GM23338 (cell line): ENCODE results near the gene CRY1. TPM values are rescaled to one million over a fixed set of nuclear protein-coding genes. Genes with fewer than 3 reads are reported as not detected.

ENCODE experiments used
- ATAC-seq: fragments of 200-7000 bp; cut with Tn5 transposase; 3 replicates; pipeline ENCODE4 v1.9.1; 2020
- DNase-seq: peaks from one replicate; pipeline ENCODE4 v3.0.0-alpha.2; 2015; ENCODE audit warnings: low spot score
- H2AFZ ChIP-seq: fragments of 200-600 bp; sonication (generic); 2 replicates; pipeline ENCODE4 v1.8.0; 2016; ENCODE audit warnings: antibody characterized with exemption, mild to moderate bottlenecking, moderate library complexity
- H3F3A ChIP-seq: fragments of 200-600 bp; sonication (generic); replicated peaks from 2 replicates; pipeline ENCODE4 v1.8.0; 2017; ENCODE audit warnings: antibody characterized with exemption, mixed run types, low read depth
- H3K27ac ChIP-seq: fragments of 200-600 bp; sonication (generic); 2 replicates; pipeline ENCODE4 v1.6.1; 2016; ENCODE audit warnings: low read depth
- H3K27me3 ChIP-seq: fragments of 200-600 bp; sonication (generic); 2 replicates; pipeline ENCODE4 v1.8.0; 2016; ENCODE audit warnings: mild to moderate bottlenecking, mixed run types, moderate library complexity; ENCODE audit not compliant: insufficient read depth
- H3K36me3 ChIP-seq: fragments of 200-600 bp; sonication (generic); 2 replicates; pipeline ENCODE4 v1.8.0; 2016; ENCODE audit warnings: mild to moderate bottlenecking; ENCODE audit not compliant: insufficient read depth
- H3K4me1 ChIP-seq: fragments of 200-600 bp; sonication (generic); 2 replicates; pipeline ENCODE4 v1.8.0; 2016; ENCODE audit warnings: mild to moderate bottlenecking, moderate library complexity; ENCODE audit not compliant: insufficient read depth
- H3K4me2 ChIP-seq: fragments of 200-600 bp; sonication (generic); 2 replicates; pipeline ENCODE4 v1.7.1; 2017; ENCODE audit warnings: mixed run types
- H3K4me3 ChIP-seq: fragments of 200-600 bp; sonication (generic); 2 replicates; pipeline ENCODE4 v1.6.1; 2016; ENCODE audit warnings: mixed run types
- H3K79me2 ChIP-seq: fragments of 200-600 bp; sonication (generic); replicated peaks from 2 replicates; pipeline ENCODE4 v1.8.0; 2017; ENCODE audit warnings: mild to moderate bottlenecking; ENCODE audit not compliant: insufficient read depth
- H3K9me2 ChIP-seq: fragments of 200-600 bp; sonication (generic); 2 replicates; pipeline ENCODE4 v1.8.0; 2017; ENCODE audit not compliant: insufficient read depth
- H4K20me1 ChIP-seq: fragments of 200-600 bp; sonication (generic); replicated peaks from 2 replicates; pipeline ENCODE4 v1.8.0; 2017; ENCODE audit warnings: mild to moderate bottlenecking; ENCODE audit not compliant: insufficient read depth
- H3K27ac Mint-ChIP-seq: 2 replicates; pipeline ENCODE4 v1.8.0; 2020; ENCODE audit warnings: inconsistent platforms, mild to moderate bottlenecking, moderate library complexity, mixed read lengths
- H3K27me3 Mint-ChIP-seq: 3 replicates; pipeline ENCODE4 v1.8.0; 2022; ENCODE audit warnings: low read depth, mild to moderate bottlenecking, moderate library complexity, mixed read lengths, inconsistent platforms; ENCODE audit not compliant: insufficient read depth, poor library complexity
- H3K36me3 Mint-ChIP-seq: 3 replicates; pipeline ENCODE4 v1.8.0; 2021; ENCODE audit warnings: low read depth, mild to moderate bottlenecking, inconsistent platforms, moderate library complexity, mixed read lengths
- H3K4me1 Mint-ChIP-seq: 3 replicates; pipeline ENCODE4 v1.8.0; 2020; ENCODE audit warnings: mild to moderate bottlenecking, inconsistent platforms, mixed read lengths
- H3K4me3 Mint-ChIP-seq: 3 replicates; pipeline ENCODE4 v1.8.0; 2021; ENCODE audit warnings: moderate library complexity, mild to moderate bottlenecking, inconsistent platforms, mixed read lengths
- H3K9me3 Mint-ChIP-seq: 3 replicates; pipeline ENCODE4 v1.8.0; 2020; ENCODE audit warnings: moderate library complexity, mild to moderate bottlenecking, inconsistent platforms, mixed read lengths
- CTCF ChIP-seq, 2 experiments: fragments of 200-600 bp in 1 of 2; sonication (generic) in 1 of 2; conservative IDR thresholded peaks; 2 replicates each; pipeline versions ENCODE4 v1.5.1 to v1.6.1; 2016 to 2017; ENCODE audit warnings: antibody characterized with exemption in 2 of 2, low read depth in 2 of 2, mild to moderate bottlenecking in 2 of 2, moderate library complexity in 1 of 2
- EZH2phosphoT487 ChIP-seq: fragments of 200-600 bp; sonication (generic); IDR thresholded peaks from one replicate; pipeline ENCODE4 v1.8.1; 2018; ENCODE audit warnings: antibody characterized with exemption; ENCODE audit not compliant: unreplicated experiment
- JUNB ChIP-seq: IDR thresholded peaks from one replicate; pipeline ENCODE4 v1.6.1; 2016; ENCODE audit warnings: antibody characterized with exemption; ENCODE audit not compliant: unreplicated experiment
- REST ChIP-seq: IDR thresholded peaks from one replicate; pipeline ENCODE4 v1.6.1; 2018; ENCODE audit warnings: antibody characterized with exemption; ENCODE audit not compliant: unreplicated experiment
- ZNF114 ChIP-seq: fragments of 250-450 bp; sonication (Bioruptor Pico); IDR thresholded peaks from 2 replicates; pipeline ENCODE4 v1.5.0; 2020; ENCODE audit warnings: mild to moderate bottlenecking, moderate library complexity
- ZNF331 ChIP-seq: fragments of 250-450 bp; sonication (Bioruptor Pico); IDR thresholded peaks from 2 replicates; pipeline ENCODE4 v1.5.0; 2020; ENCODE audit warnings: low read depth, mild to moderate bottlenecking, moderate library complexity
- polyA plus RNA-seq: library from polyadenylated mRNA; unstranded; fragments of >200 nt; fragmentation: Nextera tagmentation; extraction: Ambion mirVana; gene quantifications from 2 replicates; pipeline ENCODE4 v1.2.1, GENCODE V29; 2016
- total RNA-seq: library from RNA; depleted of rRNA; stranded (reverse); fragments of >200 nt; shearing (Covaris generic); gene quantifications from 2 replicates; pipeline ENCODE4 v1.2.3, GENCODE V29; 2014

Gene CRY1
- total and polyA plus RNA-seq, 2 experiments from 2014 or later, result 27.7 to 28.2 TPM

DNA sequence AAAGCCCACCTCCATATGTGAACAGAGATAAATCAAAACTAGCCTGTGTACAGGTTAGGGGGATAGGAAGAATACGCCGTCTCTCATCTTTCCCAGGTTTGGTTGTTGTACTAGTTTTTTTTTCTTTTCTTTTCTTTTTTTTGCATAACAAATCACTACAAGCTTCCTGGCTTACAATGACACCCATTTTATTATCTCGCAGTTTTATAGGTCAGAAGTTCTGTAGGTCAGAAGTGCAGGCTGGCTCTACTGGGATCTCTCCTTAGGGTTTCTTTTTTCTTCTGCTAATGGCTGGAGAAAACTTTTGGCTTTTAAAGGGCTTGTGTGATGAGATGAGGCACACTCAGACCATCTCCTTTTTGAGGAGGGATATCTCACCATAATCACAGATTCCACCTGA, 25.7 kb upstream of the CRY1 start (continued):
- TF ChIP-seq REST, result no peak

DNA sequence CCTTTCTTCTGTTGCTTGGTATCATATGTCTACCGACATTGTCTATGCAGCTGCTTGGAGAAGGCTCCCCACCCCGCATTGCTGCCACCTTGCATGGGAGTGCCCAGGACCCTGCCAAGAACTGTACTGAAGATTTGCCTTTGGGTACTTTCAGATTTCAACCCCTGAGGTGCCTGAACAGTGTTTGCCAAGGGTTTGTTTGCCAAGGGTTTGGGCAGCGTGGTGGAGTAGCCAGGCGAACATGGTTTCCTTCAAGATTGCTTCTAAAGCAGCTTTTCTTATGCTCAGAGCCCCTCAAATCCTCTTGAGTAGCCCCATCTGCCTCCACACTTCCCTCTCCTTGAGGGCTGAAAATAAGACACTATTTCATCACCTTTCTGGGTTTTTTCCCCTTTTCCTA, 25.3 kb upstream of the CRY1 start:
- H3K4me3 Mint-ChIP-seq, result no peak overlapping the region

More for the DNA sequence above, 25.3 kb upstream of the CRY1 start:
- no peak overlapping the region for H3K27ac ChIP-seq
- Mint-ChIP-seq H3K36me3 (peaks cover 3% of the 10 kb centered on the region; the same call in 1 of the 3 replicates), H3K9me3 (peaks cover 2% of the 10 kb centered on the region; the same call in 1 of the 3 replicates), H3K27me3 (no peaks in the 10 kb centered on the region), H3K4me1 (peaks cover 17% of the 10 kb centered on the region), H3K27ac (no peak overlapping the region)
- no peaks in the 10 kb centered on the region for H3K36me3 ChIP-seq
- H3K4me2 ChIP-seq, result peak overlapping the region; percentile 48; the same call in 1 of the 2 replicates
- H3K79me2 ChIP-seq, result no peaks in the 10 kb centered on the region
- H2AFZ ChIP-seq, result peak overlapping the region; percentile 72; the same call in 1 of the 2 replicates
- peaks cover 2% of the 10 kb centered on the region; the same call in 1 of the 2 replicates for H3K9me2 ChIP-seq
- no peak overlapping the region for H3K4me3 ChIP-seq
- H4K20me1 ChIP-seq, result no peaks in the 10 kb centered on the region
- H3K27me3 ChIP-seq, result no peaks in the 10 kb centered on the region
- H3F3A ChIP-seq, result no peaks in the 10 kb centered on the region
- no peak for TF ChIP-seq ZNF114 (CRISPR knock-in tag)
- no peak for TF ChIP-seq CTCF (conservative IDR thresholded peaks at IDR 0.05; ENCODE audit: low read depth in 2 of 2)
- TF ChIP-seq JUNB, result no peak
- TF ChIP-seq REST, result no peak
- no peak for TF ChIP-seq ZNF331 (CRISPR knock-in tag)
- TF ChIP-seq EZH2phosphoT487, result no peak
- ATAC-seq (no peak), DNase-seq (no peak)
- H3K4me1 ChIP-seq, result peaks cover 20% of the 10 kb centered on the region
